Activated CD8-positive, alpha-beta memory T cell treated with anti-CD3 and anti-CD28 coated beads, Interleukin-2, amount 50 U/mL, for 24 hours (primary cell): Measurements from ENCODE around the gene ZNF74.
"Not testable (repeated sequence)": the region's sequence is repeated elsewhere in the genome, so short reads cannot be mapped to it uniquely, and the experiment has no call there.

Source experiments
- DNase-seq: peaks from one replicate; pipeline ENCODE4 v3.0.0-alpha.2; 2020; ENCODE audit errors: extremely low read depth

The ZNF74 gene

GRCh38 chr22:20448630-20449029 is 54.7 kb downstream of the ZNF74 start:
- DNase-seq = no peak

- DNase-seq = no peak
Observed at GRCh38 chr22:20449819-20450550, 56.0 kb downstream of the ZNF74 start.

- no peak for DNase-seq
Observed at GRCh38 chr22:20450551-20450906, 56.6 kb downstream of the ZNF74 start.

- not testable (repeated sequence) for DNase-seq
Observed at GRCh38 chr22:20451129-20451778, 57.3 kb downstream of the ZNF74 start.

GRCh38 chr22:20451920-20452319 is 58.0 kb downstream of the ZNF74 start:
- DNase-seq = no peak

- no peak for DNase-seq
Observed at GRCh38 chr22:20453222-20453621, 59.3 kb downstream of the ZNF74 start.

- no peak for DNase-seq
Observed at GRCh38 chr22:20455709-20456063, 61.7 kb downstream of the ZNF74 start.

- peak; percentile 48 for DNase-seq
Observed at GRCh38 chr22:20456064-20456721, 62.2 kb downstream of the ZNF74 start.

- DNase-seq = no peak
Observed at GRCh38 chr22:20456722-20457076, 62.7 kb downstream of the ZNF74 start.

GRCh38 chr22:20457506-20458240 is 63.7 kb downstream of the ZNF74 start:
- DNase-seq = no peak
